ENCODE data around the gene CFAP65. TPM values are rescaled to one million over a fixed set of nuclear protein-coding genes. Genes with fewer than 3 reads are reported as not detected.

Gene CFAP65
- total and polyA plus RNA-seq, 9 of the 15 experiments (the other 6 are each of a cell fraction or from before 2014, with no cell fraction given), result not detected

- TF ChIP-seq ZNF695 (CRISPR knock-in tag; IDR thresholded peaks at IDR 0.05) (no peak), TCFL5 (CRISPR knock-in tag; conservative IDR thresholded peaks at IDR 0.05) (no peak), LEF1 (IDR thresholded peaks at IDR 0.05) (no peak), NONO (IDR thresholded peaks at IDR 0.05; ENCODE audit: low read depth in 2 of 2, low read length in 1 of 2) (no peak), SNRNP70 (optimal IDR thresholded peaks at IDR 0.05; ENCODE audit: low read depth, low read length) (no peak), CREB3 (tag; conservative IDR thresholded peaks at IDR 0.05; ENCODE audit: low read depth) (no peak), MGA (IDR thresholded peaks at IDR 0.05) (no peak), ZBTB8A (IDR thresholded peaks at IDR 0.05; ENCODE audit: partially characterized antibody) (no peak)
- TF ChIP-seq, protein P1, sequence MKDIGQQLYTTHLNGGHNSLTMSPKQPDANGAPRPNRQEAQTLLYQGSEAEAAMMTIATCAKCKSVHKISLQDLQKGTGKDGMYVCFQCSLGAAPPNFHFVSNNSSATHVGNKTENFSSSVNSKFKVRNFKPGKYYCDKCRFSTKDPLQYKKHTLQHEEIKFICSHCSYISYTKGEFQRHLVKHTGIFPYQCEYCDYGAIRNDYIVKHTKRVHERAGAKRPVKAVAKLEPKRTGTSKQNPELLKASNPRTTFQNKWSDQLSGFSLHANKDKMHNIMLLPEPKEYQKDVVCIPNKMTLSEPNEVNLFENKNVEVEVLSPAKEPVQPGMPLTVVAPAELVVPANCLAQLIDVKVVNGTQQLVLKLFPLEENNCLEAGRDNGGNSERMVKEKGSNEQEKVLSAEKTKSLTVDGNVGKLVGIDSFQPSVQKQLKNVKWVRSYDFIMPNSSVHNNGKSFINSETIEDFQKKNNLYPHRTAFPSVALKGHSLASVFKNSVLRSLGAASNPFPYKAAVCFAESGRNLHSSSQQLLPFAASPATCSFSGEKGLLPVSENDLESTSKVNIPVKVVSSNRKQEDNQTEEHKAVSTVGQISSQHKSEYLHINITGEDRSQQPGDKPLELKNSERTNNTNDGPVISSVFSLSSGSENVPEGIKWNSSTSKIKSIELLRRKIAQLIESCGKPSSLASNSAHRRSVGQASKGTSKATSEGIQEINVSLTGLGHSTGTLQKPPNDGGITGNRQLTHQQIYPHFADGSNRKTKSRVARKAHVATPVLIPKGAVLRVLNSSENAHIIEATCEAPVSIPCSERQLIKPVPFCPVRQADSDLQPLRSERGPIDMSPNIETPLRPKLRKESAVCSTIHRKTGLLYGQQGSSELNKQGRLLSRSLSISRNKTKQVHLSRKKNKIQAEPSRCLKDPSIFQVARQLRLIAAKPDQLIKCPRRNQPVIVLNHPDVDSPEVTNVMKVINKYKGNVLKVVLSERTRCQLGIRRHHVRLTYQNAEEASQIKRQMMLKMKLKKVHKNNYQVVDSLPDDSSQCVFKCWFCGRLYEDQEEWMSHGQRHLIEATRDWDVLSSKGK (CRISPR knock-in tag; IDR thresholded peaks at IDR 0.05), result no peak
These were observed 79.4 kb downstream of the CFAP65 start (continued) for GRCh38 chr2:218961651-218962570.

Measured in K562 (cell line).